Hypothalamus (tissue), 51 donors: ENCODE results near the gene CA5A.
"Not testable (repeated sequence)": the region's sequence is repeated elsewhere in the genome, so short reads cannot be mapped to it uniquely, and the experiment has no call there.

ENCODE experiments used
- DNase-seq, 51 donors: peaks; one replicate each; lab custom pipeline; 2025; lab: John Stamatoyannopoulos, UW

The CA5A gene

GRCh38 chr16:87926246-87927194 lies 9.8 kb downstream of the CA5A start:
- DNase-seq: peak in 2 of 51 donors; percentile 9 to 16

GRCh38 chr16:87924811-87925670 lies 11.3 kb downstream of the CA5A start:
- DNase-seq: peak in 4 of 51 donors; percentile 9 to 39 (median 24)

- DNase-seq: peak in 2 of 51 donors; percentile 19 to 37
Measured at GRCh38 chr16:87924041-87924810, 12.1 kb downstream of the CA5A start.

GRCh38 chr16:87922250-87922871 lies 14.0 kb downstream of the CA5A start:
- DNase-seq: no peak

- no peak for DNase-seq
Measured at GRCh38 chr16:87921236-87921773, 15.0 kb downstream of the CA5A start.

GRCh38 chr16:87919681-87919994 lies 16.7 kb downstream of the CA5A start:
- no peak for DNase-seq

- DNase-seq: peak in 5 of 51 donors; percentile 16 to 37 (median 25)
Measured at GRCh38 chr16:87918866-87919680, 17.3 kb downstream of the CA5A start.

GRCh38 chr16:87918338-87918737 lies 18.0 kb downstream of the CA5A start:
- peak in 24 of 51 donors; percentile 11 to 79 (median 29) for DNase-seq

- DNase-seq: no peak
Measured at GRCh38 chr16:87917503-87917902, 18.8 kb downstream of the CA5A start.

GRCh38 chr16:87914812-87915211 lies 21.5 kb downstream of the CA5A start:
- no peak for DNase-seq

- DNase-seq: not testable (repeated sequence)
Measured at GRCh38 chr16:87914021-87914725, 22.2 kb downstream of the CA5A start.

- DNase-seq: not testable (repeated sequence)
Measured at GRCh38 chr16:87912691-87913090, 23.6 kb downstream of the CA5A start.

GRCh38 chr16:87911106-87911763 lies 25.1 kb downstream of the CA5A start:
- peak in 7 of 51 donors; percentile 21 to 50 (median 32) for DNase-seq

- peak in 45 of 51 donors; percentile 8 to 70 (median 39) for DNase-seq
Measured at GRCh38 chr16:87909203-87909935, 27.0 kb downstream of the CA5A start.

- not testable (repeated sequence) for DNase-seq
Measured at GRCh38 chr16:87908101-87908500, 28.2 kb downstream of the CA5A start.

- DNase-seq: not testable (repeated sequence)
Measured at GRCh38 chr16:87905521-87905920, 30.8 kb downstream of the CA5A start.

- not testable (repeated sequence) for DNase-seq
Measured at GRCh38 chr16:87904963-87905362, 31.4 kb downstream of the CA5A start.
